ENCODE results near the gene HJV.

GRCh38 chr1:146001709-146002108 lies 19.8 kb downstream of the HJV start:
- no peak for TF ChIP-seq TAF1 (IDR thresholded peaks at IDR 0.05; ENCODE audit: borderline replicate concordance, insufficient read depth, low read length)
- TF ChIP-seq SIN3A (IDR thresholded peaks at IDR 0.05; ENCODE audit: borderline replicate concordance, insufficient read depth, low read length) = no peak
- TF ChIP-seq FOXP2 (optimal IDR thresholded peaks at IDR 0.05; ENCODE audit: borderline replicate concordance, extremely low read depth, extremely low read length, insufficient read depth) = no peak
- TF ChIP-seq REST (IDR thresholded peaks at IDR 0.05; ENCODE audit: insufficient read depth in 1 of 2, low read depth in 2 of 2, low read length in 2 of 2) = no peak
- TF ChIP-seq POLR2AphosphoS5 (IDR thresholded peaks at IDR 0.05; ENCODE audit: low read depth, low read length) = no peak

All from PFSK-1 (cell line).